Cortex of kidney (tissue), 1 donor: ENCODE results near the gene TMOD4.
"Not testable (repeated sequence)": the region's sequence is repeated elsewhere in the genome, so short reads cannot be mapped to it uniquely, and the experiment has no call there.

Experiments used
- DNase-seq: peaks from one replicate; lab custom pipeline; 2025; lab: John Stamatoyannopoulos, UW

TMOD4 gene

GRCh38 chr1:151175863-151176262 is at the start of gene TMOD4:
TSS of gene TMOD4 (minus strand) at chr1:151175981. CDS start at chr1:151174875, 1,106 bp downstream.
- no peak for DNase-seq

- no peak for DNase-seq
Measured at GRCh38 chr1:151222130-151222529, 46.3 kb upstream of the TMOD4 start.

- DNase-seq: no peak
Measured at GRCh38 chr1:151221616-151222015, 45.8 kb upstream of the TMOD4 start.

- no peak for DNase-seq
Measured at GRCh38 chr1:151213560-151213959, 37.8 kb upstream of the TMOD4 start.

GRCh38 chr1:151211972-151212705 is 36.4 kb upstream of the TMOD4 start:
- DNase-seq: no peak

GRCh38 chr1:151210830-151211229 is 35.0 kb upstream of the TMOD4 start:
- no peak for DNase-seq

GRCh38 chr1:151205381-151205965 is 29.7 kb upstream of the TMOD4 start:
- DNase-seq: not testable (repeated sequence)

- no peak for DNase-seq
Measured at GRCh38 chr1:151199873-151200581, 24.2 kb upstream of the TMOD4 start.

- DNase-seq: peak; percentile 40
Measured at GRCh38 chr1:151198254-151199127, 22.7 kb upstream of the TMOD4 start, which contains the start of gene PIP5K1A. TSS of gene PIP5K1A (plus strand) at chr1:151198552. CDS start at chr1:151198997, 445 bp downstream.

- no peak for DNase-seq
Measured at GRCh38 chr1:151197863-151198253, 22.1 kb upstream of the TMOD4 start.

GRCh38 chr1:151196292-151196800 is 20.6 kb upstream of the TMOD4 start:
- no peak for DNase-seq

- not testable (repeated sequence) for DNase-seq
Measured at GRCh38 chr1:151194894-151195594, 19.3 kb upstream of the TMOD4 start.

- DNase-seq: no peak
Measured at GRCh38 chr1:151193856-151194255, 18.1 kb upstream of the TMOD4 start.

- DNase-seq: no peak
Measured at GRCh38 chr1:151193304-151193703, 17.5 kb upstream of the TMOD4 start.

GRCh38 chr1:151192047-151192446 is 16.3 kb upstream of the TMOD4 start:
- DNase-seq: no peak

- no peak for DNase-seq
Measured at GRCh38 chr1:151189637-151190445, 14.1 kb upstream of the TMOD4 start, which contains the start of gene VPS72. TSS of gene VPS72 (minus strand) at chr1:151190197. CDS start at chr1:151190121, 76 bp downstream.

GRCh38 chr1:151188667-151189066 is 12.9 kb upstream of the TMOD4 start:
- not testable (repeated sequence) for DNase-seq

GRCh38 chr1:151187205-151187604 is 11.4 kb upstream of the TMOD4 start:
- no peak for DNase-seq

- no peak for DNase-seq
Measured at GRCh38 chr1:151184211-151184610, 8.4 kb upstream of the TMOD4 start.

- no peak for DNase-seq
Measured at GRCh38 chr1:151176514-151177045, 799 bp upstream of the TMOD4 start.
